Right atrium auricular region (tissue), 2 donors: ENCODE results near the gene NCBP1. TPM values are rescaled to one million over a fixed set of nuclear protein-coding genes. Genes with fewer than 3 reads are reported as not detected.

Source experiments
- DNase-seq: peaks from one replicate; pipeline ENCODE4 v3.0.0-alpha.2; 2019; ENCODE audit warnings: low spot score
- H3K27ac ChIP-seq, 2 donors: fragments of 200-600 bp; sonication (generic); 1 replicate in 1 of 2; 2 replicates in 1 of 2; pipeline ENCODE4 v1.5.1; 2016 to 2019
- H3K27me3 ChIP-seq, 2 donors: fragments of 200-600 bp; sonication (generic); one replicate each; pipeline versions ENCODE4 v1.5.1 to v1.6.0; 2017 to 2019
- H3K36me3 ChIP-seq: fragments of 200-600 bp; sonication (generic); one replicate; pipeline ENCODE4 v1.5.1; 2016
- H3K4me1 ChIP-seq, 2 donors: fragments of 200-600 bp; sonication (generic); one replicate each; pipeline versions ENCODE4 v1.5.1 to v1.6.0; 2017 to 2019
- H3K4me3 ChIP-seq, 2 donors: fragments of 200-600 bp; sonication (generic); 1 replicate in 1 of 2; 2 replicates in 1 of 2; pipeline ENCODE4 v1.5.1; 2017 to 2019; ENCODE audit warnings: mild to moderate bottlenecking in 1 of 2, moderate library complexity in 1 of 2
- H3K9me3 ChIP-seq, 2 donors: fragments of 200-600 bp; sonication (generic); one replicate each; pipeline ENCODE4 v1.5.1; 2019
- total RNA-seq, 2 donors: library from RNA; depleted of rRNA; stranded (reverse); fragments of >200 nt; gene quantifications; one replicate each; pipeline ENCODE4 v1.1.0, GENCODE V29; 2016
- TF ChIP-seq, protein P1 (sequence below), 2 donors: fragments of 200-600 bp; sonication (generic); IDR thresholded peaks; one replicate each; pipeline ENCODE4 v1.5.1; 2019; ENCODE audit warnings: antibody characterized with exemption in 2 of 2

Gene NCBP1
- total RNA-seq, 2 donors from 2014 or later: 14.1 to 18.5 TPM

DNA sequence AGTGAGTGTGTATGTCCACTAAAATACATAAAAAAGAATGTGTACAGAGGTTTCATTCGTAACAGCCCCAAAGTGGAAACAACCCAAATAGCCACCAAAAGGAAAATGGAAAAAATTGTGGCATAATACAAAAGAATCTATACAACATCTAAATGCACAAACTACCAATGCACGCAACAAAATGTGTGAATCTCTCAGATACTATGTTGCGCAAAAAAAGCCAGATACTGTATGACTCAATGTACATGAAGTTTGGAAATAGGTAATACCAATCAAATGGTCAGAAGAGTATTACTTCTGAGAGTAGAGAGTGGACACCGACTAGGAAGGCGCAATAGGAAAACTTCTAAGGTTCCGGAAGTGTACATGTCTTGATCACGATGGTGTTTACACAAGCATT lies 61.1 kb downstream of the NCBP1 start:
- TF ChIP-seq, protein P1, sequence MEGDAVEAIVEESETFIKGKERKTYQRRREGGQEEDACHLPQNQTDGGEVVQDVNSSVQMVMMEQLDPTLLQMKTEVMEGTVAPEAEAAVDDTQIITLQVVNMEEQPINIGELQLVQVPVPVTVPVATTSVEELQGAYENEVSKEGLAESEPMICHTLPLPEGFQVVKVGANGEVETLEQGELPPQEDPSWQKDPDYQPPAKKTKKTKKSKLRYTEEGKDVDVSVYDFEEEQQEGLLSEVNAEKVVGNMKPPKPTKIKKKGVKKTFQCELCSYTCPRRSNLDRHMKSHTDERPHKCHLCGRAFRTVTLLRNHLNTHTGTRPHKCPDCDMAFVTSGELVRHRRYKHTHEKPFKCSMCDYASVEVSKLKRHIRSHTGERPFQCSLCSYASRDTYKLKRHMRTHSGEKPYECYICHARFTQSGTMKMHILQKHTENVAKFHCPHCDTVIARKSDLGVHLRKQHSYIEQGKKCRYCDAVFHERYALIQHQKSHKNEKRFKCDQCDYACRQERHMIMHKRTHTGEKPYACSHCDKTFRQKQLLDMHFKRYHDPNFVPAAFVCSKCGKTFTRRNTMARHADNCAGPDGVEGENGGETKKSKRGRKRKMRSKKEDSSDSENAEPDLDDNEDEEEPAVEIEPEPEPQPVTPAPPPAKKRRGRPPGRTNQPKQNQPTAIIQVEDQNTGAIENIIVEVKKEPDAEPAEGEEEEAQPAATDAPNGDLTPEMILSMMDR (IDR thresholded peaks at IDR 0.05): no peak

DNA sequence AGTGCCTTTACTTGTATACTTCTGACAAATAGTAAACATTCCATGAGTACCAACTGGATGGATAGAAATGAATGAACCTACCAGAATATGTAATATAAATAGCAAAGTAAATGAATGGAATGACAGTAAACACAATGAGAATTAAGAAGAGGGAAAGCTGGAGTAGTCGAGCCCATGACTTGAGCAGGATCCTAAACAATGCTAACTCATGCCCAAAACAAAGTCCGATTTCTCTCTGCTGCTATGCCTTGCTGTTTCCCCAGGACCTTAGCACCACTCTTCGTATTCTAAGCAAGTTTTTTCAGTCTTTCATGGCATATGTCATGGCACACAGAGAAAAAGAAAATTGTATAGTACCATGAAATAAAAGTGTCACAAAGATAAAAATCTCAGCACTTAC lies 61.8 kb downstream of the NCBP1 start:
- TF ChIP-seq, protein P1 (IDR thresholded peaks at IDR 0.05): no peak
- Histone ChIP-seq H3K9me3 (no peaks in the 10 kb centered on the region), H3K36me3 (peaks cover 27% of the 10 kb centered on the region), H3K4me3 (no peak overlapping the region), H3K4me1 (peaks cover 0 to 26% of the 10 kb centered on the region in 2 donors), H3K27me3 (no peaks in the 10 kb centered on the region), H3K27ac (no peak overlapping the region)
- no peak for DNase-seq

More for the DNA sequence above, 61.1 kb downstream of the NCBP1 start:
- no peaks in the 10 kb centered on the region for H3K9me3 ChIP-seq
- H3K36me3 ChIP-seq: peaks cover 30% of the 10 kb centered on the region
- no peak for DNase-seq
- H3K27me3 ChIP-seq: no peaks in the 10 kb centered on the region
- H3K27ac ChIP-seq: no peak overlapping the region
- H3K4me1 ChIP-seq: peaks cover 0 to 26% of the 10 kb centered on the region in 2 donors
- no peak overlapping the region for H3K4me3 ChIP-seq

DNA sequence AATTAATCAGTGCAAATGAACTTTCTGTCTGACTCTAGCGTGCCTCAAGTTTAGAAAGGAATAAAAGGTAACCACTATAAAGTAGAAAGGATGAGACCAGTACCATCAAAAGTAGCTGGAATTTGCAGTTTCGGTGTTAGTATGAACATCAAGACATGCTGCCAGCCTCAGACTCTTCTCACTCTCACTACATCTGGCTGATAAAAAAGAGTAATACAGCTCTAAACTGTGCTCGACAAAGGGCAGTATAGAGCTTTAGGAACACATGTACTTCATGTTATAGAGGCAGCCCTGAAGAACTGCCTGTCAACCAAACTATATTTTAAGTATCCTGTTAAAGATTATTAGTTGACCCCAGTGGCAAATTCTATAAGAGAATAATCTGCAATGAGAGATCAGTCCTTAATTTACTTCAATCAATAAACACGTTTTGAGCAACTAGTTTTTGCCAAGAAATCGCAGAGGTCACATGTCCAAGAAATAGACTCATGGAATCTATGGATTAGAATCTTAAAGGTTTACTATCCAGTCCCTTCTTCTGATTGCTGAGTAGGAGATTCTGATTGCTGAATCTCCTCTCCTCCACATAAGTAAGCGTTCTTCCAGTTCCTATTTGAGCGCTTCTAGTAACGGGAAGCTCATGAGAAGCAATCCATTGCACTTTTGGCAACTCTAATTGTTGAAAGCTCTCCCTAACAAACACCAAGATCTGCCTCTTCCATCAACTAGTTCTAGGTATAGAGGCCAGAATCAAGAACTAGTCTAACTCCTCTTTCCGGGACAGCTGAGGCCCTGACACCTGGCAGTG lies 62.6 kb downstream of the NCBP1 start:
- Histone ChIP-seq H3K4me3 (peak overlapping the region; percentile 77 to 86), H3K36me3 (peaks cover 19% of the 10 kb centered on the region), H3K27me3 (no peaks in the 10 kb centered on the region), H3K27ac (peak overlapping the region; percentile 90 to 96), H3K4me1 (peaks cover 0 to 26% of the 10 kb centered on the region in 2 donors), H3K9me3 (no peaks in the 10 kb centered on the region)
- no peak for DNase-seq
- TF ChIP-seq, protein P1 (IDR thresholded peaks at IDR 0.05): no peak

DNA sequence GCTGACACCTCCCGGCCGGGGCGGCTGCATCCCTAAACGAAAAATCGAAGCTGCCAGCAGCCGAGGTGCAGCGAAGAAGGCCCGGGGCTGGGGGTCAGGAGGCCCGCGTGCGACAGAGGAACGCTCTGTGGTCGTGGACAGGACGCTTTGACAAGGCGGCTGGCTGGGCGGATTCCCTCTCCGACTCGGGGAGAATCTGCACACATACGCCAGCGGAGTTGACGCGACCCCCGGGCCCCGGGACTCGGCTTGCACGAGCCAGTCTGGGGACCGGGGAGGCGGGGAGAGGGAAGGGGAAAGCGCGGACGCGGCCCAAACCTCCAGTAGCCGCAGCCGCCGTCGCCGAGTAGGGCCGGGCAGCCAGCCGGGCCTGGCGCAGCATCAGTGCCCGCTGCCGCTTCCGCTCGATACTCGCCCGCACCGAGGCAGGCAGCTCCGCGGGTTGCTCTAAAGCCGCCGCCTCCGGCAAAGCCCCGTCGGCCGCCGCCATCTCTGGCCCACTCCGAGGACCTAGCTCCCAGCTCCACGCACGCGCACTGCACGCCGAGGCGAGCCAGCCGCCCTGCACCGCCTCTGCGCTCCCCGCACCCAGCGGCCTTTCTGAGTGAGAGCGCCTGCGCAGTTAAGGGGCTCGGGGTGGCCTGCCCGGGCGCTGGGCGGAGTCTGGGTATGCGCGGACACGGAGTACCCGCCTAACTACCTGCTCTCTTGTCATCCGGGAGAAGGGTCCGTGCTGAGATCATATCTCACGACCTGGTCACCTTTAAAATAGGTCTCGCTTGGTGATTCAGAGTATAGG lies 63.4 kb downstream of the NCBP1 start, which contains the start of gene XPA:
Gene XPA, minus strand, starts transcription at position 538 of the 799 bp plus-strand sequence. Its CDS starts 48 bp downstream, at position 490.
- peak; percentile 93 for DNase-seq
- Histone ChIP-seq H3K4me3 (peak within 1 kb of the TSS; percentile 77 to 86), H3K27ac (peak within 1 kb of the TSS; percentile 90 to 96), H3K9me3 (no peaks in the 10 kb centered on the region), H3K36me3 (peaks cover 12% of the 10 kb centered on the region), H3K27me3 (no peaks in the 10 kb centered on the region), H3K4me1 (peaks cover 0 to 26% of the 10 kb centered on the region in 2 donors)
- TF ChIP-seq, protein P1 (IDR thresholded peaks at IDR 0.05): no peak

DNA sequence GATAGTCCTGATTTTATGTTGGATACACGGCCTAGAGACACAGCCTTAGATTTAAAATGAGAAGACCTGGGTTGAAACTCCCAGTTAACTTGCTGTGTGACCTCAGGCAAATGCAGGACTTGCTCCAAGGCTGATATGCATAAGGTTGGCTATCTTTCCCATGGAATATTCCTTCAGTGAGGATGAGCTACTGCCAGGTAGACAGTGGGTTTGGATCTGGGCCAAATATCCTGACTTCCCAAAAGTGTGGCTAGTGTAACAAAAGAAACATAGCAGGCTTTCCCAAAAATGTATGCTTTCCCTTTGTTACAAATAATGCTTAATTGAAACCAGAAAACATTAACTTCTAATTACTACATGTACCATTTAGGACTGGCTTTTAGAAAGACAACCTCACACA lies 64.2 kb downstream of the NCBP1 start:
- no peaks in the 10 kb centered on the region for H3K9me3 ChIP-seq
- H3K4me1 ChIP-seq: peaks cover 0 to 26% of the 10 kb centered on the region in 2 donors
- peaks cover 4% of the 10 kb centered on the region for H3K36me3 ChIP-seq
- H3K27ac ChIP-seq: peak overlapping the region; percentile 90 to 96
- peak overlapping the region in 1 of 2 donors; percentile 86 for H3K4me3 ChIP-seq
- H3K27me3 ChIP-seq: no peaks in the 10 kb centered on the region
- TF ChIP-seq, protein P1 (IDR thresholded peaks at IDR 0.05): no peak
- no peak for DNase-seq
